Smooth muscle cell of the brain vasculature (primary cell): ENCODE measurements around the gene GCM1.

Experiments
- DNase-seq: peaks from one replicate; pipeline ENCODE4 v3.0.0-alpha.2; 2012; ENCODE audit warnings: low read depth, low spot score

GCM1 gene

DNA sequence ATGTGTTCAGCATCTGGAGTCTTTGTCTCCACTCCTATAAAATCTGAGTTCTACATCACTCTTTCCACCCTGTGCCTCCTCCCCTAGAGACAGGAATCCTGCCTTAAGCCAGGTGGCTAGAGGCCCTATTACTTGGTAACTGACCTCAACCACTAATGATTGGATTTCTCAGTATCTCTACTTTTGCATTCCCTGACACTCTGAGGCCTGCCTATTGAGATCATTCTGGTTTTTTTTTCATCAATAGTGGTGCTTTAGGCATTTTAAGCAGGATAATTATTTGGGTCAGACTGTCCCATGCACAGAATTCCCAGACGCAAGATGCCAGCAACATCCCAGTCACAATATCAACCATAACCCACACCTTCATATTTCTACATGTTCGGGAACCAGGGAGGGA is 3.9 kb upstream of the GCM1 start:
- no peak for DNase-seq

- no peak for DNase-seq
Observed at GRCh38 chr6:53151676-53152075, 3.0 kb upstream of the GCM1 start.

DNA sequence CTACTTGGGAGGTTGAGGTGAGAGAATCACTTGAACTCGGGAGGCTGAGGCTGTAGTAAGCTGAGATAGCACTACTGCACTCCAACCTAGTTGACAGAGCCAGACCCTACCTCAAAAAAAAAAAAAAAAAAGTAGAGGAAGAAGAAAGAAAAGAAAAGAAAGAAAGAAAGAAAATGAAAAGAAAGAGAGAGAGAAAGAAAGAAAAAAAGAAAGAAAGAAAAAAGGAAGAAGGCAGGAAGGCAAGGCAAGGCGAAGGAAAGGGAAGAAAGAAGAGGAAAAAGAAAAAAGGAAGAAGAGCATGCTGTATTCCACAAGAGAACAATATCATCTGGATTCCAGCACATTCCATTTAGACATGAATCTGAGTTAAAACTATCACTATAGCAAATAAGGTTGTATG is 3.8 kb downstream of the GCM1 start:
- DNase-seq: no peak

DNA sequence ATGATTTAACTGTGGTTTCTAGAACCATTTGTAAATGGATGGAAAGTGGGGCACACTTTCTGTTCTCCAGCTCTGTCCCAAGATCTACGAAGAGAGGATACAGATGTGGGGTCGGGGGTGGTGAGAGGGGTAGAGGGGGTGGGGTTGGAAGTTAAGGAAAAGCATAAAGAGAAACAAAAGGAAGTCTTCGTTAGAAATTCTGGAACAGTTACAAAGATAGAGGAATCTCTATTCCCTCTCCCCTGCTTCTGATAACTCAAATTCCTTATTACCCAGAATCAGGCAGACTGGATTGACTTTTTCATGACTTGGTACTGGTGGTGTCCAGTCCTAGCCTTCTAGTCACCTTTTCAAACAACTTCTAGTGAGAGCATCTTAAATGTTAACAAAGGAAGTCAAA is 4.9 kb downstream of the GCM1 start:
- DNase-seq: no peak

DNA sequence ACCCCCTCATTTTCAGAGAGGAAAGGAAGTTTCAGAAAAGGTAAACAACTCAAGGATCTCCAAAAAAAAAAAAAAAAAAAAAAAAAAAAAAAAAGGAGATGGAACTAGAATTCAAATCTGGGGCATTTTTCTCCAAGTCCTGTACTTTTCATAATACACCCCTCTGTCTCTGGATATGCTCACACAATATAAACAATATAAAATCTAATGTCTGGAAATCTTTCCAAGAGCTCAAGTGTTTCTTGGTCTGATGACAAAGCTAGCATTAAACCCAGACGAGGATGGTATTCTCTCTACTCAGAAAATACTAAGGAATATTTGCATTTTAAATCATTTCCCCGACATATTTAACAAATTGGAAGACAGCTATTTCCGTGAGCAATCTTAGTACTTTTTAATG is 5.8 kb downstream of the GCM1 start:
- no peak for DNase-seq

DNA sequence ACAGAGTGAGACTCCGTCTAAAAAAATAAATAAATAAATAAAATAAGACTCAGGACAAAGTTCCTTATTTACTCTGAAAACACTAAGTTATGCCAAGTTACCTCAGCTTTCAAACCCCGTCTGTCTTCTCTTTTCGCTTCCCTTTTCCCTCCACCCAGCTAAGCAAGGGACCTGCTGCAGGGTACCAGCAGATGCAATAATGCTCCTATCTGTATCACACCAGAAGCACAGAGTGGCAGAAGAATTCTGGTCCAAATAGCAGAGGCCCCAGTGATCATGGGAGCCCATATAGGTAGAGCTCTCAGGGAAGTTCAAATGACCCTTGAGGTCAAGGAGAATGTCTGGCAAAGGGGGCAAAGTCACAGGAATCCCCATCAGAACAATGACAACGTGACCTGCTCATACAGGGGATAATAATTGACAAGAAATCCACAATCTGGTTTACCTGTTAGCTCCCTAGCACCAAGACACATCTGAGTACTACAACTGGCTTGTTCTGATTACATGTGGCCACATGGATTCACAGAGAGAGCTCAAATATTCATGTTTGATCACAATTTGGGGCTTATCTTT is 8.7 kb downstream of the GCM1 start:
- no peak for DNase-seq

DNA sequence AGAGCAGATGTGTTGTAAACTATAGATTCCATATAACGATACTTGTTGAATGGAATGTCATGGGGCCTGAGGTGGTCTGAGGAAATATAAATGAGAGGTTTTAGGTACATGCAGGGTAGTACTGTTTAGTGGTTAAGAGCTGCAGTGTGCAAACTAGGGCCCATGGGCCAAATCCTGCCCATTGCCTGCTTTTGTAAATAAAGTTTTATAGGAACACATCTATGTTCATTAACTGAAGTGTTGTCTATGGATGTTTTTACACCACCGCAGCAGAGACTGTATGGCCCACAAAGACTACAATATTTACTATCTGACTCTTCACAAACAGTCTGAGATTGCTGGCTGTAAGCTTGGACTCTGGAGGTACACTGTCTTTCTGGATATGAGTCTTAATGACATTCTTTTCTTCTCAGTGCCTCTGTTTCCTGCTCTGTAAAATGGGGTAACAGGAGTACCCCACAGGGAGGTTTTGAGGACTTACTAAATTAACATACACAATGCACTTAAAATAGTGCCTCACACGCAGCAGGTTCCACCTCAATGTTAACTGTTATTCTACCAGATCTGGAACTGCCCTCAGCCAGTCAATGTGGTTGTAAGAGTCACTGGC is 12.5 kb downstream of the GCM1 start:
- DNase-seq: no peak

DNA sequence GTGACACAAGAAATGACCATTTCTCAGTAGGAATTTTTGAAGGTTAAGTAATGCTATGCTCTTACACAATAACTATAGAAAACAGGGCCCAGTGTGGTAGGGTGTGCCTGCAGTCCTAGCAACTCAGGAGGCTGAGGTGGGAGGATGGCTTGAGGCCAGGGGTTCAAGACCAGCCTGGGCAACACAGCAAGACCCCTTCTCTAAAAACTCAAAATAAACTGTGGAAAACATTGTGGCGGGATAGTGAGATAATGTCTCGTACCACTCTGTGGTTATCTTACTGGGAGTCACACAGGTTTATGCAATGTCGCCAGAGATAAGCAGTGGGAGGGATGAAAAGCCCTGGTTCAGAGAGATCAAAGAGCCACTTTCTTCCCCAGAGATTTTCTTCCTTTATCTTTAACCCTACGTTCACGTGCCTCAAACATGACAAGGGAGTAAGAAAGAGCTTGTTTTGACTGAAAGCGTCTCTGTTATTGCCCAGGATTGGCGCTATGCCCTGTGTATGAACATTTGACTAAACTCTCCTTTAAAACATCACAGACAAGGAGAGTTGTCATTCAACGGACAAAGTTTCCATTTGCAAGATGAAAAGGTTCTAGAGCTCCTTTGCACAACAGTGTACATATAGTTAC is 13.9 kb downstream of the GCM1 start:
- no peak for DNase-seq

DNA sequence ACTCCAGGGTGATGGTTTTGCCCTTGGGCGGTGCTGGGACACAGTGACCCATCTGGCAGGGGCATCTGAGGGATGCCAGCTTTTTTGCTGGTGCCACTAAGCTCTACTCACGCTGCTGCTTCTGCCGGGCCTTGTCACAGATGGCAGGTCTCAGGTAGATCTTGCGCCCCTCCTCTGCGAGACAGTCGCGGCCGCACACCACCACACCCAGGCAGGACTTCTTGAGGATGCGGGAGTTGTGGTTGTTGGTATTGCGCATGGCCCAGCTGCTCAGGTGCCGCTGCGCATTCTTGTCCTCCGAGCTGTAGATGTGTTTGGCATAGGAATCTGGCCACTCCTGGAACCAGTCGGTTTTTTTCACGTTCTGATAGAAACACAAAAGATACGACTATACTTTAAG is 14.7 kb downstream of the GCM1 start:
- DNase-seq: no peak

DNA sequence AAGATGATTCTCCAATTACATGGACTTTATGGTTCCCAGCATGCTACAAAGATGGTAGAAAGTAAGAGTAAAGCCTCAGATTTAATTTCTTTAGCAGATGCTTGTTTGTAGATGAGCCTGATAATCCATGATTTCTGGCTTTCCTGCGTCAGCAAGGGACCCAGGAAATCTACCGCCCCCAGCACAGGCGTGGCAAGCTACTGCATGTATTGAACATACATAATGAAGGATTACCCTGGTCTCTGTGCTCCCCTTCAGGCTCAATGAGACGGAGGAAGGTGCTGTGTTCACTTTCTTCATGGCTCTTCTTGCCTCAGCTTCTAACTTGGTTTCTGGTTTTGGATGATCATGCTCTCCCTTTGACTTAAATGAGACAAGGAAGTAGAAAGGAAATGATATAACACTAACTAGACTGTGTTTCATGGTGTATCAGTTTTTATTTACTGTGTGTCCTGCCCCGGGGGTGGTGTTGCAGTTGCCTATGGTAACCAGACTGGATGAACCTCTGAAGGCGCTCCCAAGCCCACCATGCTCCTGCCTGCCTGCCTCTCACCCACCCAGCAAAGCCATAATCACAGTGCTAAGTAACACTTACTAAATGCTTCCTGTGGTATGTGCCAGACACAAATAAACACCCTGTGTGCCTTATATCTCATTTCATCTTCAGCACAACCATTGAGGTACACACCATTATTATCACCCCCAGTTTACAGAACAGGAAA is 17.9 kb downstream of the GCM1 start:
- DNase-seq: no peak

GRCh38 chr6:53128842-53129241 is 19.8 kb downstream of the GCM1 start:
- no peak for DNase-seq

DNA sequence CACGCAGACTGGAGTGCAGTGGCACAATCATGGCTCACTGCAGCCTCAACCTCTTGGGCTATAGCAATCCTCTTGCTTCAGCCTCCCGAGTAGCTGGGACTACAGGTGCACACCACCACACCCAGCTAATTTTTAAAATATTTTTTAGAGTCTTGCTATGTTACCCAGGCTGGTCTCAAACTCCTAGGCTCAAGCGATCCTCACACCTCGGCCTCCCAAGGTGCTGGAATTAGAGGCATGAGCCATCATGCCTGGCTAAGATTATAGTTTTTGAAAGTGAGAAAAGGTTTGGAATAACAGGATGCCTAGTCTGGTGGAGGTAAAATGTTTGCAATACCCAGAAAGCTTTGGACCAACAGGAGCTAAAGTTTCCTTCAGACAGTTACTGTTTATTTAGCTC is 23.4 kb downstream of the GCM1 start:
- DNase-seq: no peak

DNA sequence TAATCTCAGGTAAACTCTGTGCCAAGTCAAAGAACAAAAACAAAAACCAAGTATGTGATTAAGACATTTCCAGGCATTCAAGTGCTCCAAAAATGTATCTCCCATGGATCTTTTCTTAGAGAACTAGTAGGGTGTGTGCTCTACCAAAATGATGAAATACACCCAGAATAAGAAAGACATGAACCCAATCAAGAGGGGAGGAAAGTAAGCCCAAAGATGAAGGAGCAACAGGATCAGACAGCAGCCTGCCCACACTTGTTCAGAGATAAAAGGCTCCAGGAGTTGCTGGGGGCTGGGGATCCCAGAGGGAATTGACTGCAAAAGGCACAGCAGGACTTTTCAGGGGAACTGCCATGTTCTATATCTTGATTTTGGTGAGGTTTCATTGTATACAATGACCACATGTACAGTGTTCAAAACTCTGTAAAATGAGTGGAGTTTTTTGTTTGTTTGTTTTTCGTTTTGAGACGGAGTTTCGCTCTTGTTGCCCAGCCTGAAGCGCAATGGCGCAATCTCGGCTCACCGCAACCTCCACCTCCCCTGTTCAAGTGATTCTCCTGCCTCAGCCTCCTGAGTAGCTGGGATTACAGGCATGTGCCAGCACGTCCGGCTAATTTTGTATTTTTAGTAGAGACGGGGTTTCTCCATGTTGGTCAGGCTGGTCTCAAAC is 24.4 kb downstream of the GCM1 start:
- DNase-seq: no peak

DNA sequence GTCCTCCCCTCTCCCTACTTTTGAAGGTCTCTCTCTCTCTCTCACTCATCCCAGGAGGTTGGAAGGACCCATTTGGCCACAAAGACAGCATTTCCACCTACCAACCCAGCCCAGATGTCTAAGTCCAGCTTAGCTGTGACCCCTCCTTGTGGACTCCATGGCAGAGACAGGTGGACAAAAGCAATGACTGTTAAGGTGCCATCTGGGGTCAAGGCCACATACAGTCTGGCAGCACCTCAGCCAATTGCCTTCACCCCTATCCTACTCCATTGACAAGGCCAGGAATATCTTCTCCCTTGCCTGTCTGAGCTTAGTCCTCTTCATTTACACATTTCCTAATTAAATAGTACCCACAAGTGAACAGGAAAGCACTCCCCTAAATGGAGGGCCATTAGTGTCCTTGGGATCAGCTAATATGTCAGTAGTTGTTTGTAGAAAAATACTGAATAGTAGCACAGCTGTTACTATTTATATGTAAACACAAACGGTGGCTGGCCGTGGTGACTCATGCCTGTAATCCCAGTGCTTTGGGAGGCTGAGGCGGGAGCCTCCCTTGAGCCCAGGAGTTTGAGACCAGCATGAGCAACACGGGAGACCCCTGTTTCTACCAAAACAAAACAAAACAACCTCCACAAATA is 28.8 kb downstream of the GCM1 start:
- DNase-seq: peak; percentile 29

- no peak for DNase-seq
Observed at GRCh38 chr6:53119349-53119748, 29.3 kb downstream of the GCM1 start.

DNA sequence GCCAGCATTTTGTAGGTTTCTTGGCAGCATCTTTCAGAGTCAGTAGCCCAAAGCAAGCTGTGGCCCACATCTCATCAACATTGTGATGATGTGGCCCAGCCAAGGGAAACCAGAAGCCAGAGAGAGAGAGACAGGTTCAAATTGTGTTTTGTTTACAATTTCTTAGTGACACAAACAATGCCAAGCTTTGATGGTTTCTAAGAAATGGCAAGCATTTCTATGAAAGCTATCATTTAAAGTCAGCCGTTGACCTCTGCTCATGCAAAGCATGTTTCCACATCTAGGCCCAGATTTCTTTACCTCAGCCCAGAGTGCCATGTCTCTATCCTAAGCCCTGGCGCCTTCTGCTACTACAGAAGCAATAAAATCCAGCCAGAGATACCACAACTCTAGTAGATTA is 32.9 kb downstream of the GCM1 start:
- DNase-seq: no peak

- DNase-seq: no peak
Observed at GRCh38 chr6:53115113-53115512, 33.5 kb downstream of the GCM1 start.

- DNase-seq: no peak
Observed at GRCh38 chr6:53113742-53114141, 34.9 kb downstream of the GCM1 start.

DNA sequence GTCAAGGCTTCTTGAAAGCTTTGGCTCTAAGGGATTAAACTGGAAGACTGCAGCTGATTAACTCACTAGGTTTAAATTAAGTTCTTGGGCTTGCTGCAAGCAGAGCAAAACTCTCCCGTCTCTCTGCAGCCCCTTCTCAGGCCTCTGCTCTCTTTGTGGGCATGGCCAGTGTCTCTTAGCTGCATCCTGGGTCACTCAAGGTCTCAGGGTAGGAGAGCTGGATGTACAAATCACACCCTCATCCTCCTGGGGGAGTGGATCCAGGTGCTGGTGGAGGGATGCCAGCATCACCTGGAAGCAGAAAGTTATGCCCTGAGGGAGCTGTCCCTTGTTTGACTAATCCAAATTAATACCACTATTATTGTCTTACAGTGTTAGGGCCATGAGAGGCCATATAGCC is 35.8 kb downstream of the GCM1 start:
- DNase-seq: no peak

GRCh38 chr6:53112404-53112803 is 36.2 kb downstream of the GCM1 start:
- DNase-seq: no peak

DNA sequence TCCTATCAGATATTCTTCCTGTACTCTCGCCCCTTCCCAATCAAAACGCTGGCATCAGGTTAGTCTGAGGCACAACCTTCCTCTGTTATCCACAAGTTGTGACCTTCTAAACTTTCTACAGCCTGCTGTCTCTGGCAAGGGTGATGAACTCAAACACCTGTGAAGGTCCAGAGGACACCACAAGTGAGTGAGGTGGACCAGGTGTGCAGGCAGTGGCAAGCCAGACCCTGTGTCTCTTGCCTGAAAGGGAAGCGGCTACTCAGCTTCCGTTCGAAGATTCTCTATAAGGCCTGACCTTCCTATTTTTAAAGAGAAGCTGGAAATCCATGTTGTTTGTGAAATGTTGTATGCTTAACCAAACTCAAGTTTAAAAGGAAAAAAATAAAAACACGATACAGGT is 36.8 kb downstream of the GCM1 start:
- no peak for DNase-seq

DNA sequence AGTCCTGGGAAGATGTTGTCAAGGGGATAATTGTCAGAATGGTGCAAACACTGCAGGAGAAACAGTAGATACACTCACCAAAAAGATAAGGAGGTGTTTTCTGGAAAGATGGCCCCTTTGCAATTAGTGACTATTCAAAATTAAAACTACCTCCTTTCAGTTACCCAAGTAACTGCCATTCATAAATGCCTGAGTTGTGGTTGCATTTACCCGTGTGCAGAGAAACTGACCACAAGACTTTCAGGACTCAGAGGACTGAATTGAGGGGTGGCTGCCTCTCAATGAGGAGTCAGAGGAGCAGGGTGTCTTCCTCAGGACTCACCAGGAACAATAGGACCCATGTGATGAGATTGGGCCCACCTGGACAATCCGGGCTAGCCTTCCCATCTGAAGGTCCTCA is 39.0 kb downstream of the GCM1 start:
- no peak for DNase-seq
